GM12864 (cell line): ENCODE data around the gene PDK4.

Source experiments
- DNase-seq: peaks from one replicate; pipeline ENCODE4 v3.0.0-alpha.2; 2011; ENCODE audit warnings: low read depth
- H3K4me3 ChIP-seq: 2 replicates; pipeline ENCODE4 v1.5.1; 2011; ENCODE audit warnings: mild to moderate bottlenecking, low read depth, low read length, control low read depth
- TF ChIP-seq, protein P1 (sequence below): IDR thresholded peaks from 2 replicates; pipeline ENCODE4 v1.5.1; 2011; ENCODE audit warnings: low read depth, mild to moderate bottlenecking, moderate library complexity, low read length, control low read depth, inconsistent platforms; ENCODE audit errors: missing control alignments

PDK4 gene

DNA sequence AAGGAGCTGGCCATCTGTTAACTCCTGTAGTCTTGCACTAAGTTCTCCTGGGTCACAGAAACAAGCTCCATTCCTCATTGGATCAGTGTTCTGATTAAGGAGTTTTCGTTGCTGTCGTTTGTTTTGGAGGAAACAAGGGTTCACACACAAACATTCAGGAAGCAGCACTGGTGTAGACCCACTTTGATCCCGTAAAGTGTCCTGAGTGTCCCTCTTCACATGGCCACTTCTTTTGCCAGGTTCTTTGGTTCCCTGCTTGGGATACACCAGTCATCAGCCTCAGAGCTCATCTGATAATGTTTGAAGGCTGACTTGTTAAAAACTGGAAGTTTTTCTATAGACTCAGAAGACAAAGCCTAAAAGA is 10.9 kb downstream of the PDK4 start:
- H3K4me3 ChIP-seq: no peak overlapping the region
- DNase-seq: no peak
- TF ChIP-seq, protein P1, sequence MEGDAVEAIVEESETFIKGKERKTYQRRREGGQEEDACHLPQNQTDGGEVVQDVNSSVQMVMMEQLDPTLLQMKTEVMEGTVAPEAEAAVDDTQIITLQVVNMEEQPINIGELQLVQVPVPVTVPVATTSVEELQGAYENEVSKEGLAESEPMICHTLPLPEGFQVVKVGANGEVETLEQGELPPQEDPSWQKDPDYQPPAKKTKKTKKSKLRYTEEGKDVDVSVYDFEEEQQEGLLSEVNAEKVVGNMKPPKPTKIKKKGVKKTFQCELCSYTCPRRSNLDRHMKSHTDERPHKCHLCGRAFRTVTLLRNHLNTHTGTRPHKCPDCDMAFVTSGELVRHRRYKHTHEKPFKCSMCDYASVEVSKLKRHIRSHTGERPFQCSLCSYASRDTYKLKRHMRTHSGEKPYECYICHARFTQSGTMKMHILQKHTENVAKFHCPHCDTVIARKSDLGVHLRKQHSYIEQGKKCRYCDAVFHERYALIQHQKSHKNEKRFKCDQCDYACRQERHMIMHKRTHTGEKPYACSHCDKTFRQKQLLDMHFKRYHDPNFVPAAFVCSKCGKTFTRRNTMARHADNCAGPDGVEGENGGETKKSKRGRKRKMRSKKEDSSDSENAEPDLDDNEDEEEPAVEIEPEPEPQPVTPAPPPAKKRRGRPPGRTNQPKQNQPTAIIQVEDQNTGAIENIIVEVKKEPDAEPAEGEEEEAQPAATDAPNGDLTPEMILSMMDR: no peak

DNA sequence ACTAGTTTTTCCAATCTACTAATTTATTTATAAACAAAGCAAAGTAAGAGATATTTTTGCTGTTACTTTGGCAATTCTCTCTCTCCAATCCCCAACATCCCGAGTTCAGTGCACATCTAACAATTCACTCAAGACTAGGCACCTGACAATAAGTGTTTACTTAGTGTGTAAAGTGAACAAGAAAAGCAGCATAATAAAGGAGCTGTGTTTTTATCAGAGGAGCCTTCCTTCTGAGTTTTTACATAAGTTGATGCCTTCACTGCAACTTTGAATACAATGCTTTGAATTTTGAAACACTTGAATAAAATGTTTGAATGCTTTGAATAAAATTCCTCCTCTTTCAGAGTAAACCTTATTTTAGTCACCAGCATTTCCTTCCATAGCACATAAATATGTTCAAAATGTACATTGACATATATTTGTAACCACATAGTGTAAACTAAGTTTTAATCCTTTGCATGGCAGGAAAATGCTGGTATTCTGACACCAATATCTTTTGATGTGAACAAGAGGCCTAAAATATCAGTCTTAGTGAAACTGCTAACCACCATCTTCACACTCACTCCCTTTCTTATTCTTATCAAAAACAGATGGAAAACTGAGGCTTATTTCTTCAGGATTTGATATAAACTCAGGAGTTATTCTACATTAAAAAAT is 11.4 kb downstream of the PDK4 start:
- TF ChIP-seq, protein P1: no peak
- H3K4me3 ChIP-seq: no peak overlapping the region
- no peak for DNase-seq

DNA sequence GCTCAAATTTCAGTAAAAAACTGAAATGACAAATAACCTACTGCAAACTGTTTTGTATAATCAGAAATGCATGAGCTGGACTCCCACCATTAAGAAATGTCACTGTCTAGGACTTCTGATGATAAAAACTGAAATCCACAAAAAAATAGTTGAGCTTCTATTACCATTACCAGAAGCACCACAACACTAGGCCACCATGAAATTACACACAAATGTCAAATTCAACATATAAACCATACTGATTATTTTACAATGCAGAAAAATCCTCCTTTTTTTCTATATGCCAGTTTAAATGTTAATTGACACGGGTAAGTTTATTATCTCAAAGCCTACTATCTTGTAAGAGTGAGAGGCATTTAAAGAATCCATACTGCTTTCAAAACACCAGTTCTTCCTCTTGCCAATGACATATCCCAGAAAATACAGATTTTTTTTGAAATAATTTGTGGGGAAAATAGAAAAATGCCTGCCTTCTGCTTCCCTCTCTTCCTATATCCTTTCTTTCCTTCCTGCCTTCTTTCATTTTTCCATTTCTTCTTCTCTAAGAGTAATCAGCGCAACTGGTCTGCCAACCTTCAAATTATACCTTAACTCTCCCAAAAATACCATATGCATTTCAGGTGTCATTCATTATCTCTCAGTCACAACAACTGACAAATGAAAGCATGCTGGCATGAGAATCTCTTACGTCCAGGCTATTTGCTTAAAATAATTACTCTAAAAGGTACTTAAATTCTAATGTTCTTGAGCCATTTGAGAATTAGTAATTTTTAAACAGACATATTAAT is 12.3 kb downstream of the PDK4 start:
- TF ChIP-seq, protein P1: no peak
- no peak overlapping the region for H3K4me3 ChIP-seq
- DNase-seq: no peak

DNA sequence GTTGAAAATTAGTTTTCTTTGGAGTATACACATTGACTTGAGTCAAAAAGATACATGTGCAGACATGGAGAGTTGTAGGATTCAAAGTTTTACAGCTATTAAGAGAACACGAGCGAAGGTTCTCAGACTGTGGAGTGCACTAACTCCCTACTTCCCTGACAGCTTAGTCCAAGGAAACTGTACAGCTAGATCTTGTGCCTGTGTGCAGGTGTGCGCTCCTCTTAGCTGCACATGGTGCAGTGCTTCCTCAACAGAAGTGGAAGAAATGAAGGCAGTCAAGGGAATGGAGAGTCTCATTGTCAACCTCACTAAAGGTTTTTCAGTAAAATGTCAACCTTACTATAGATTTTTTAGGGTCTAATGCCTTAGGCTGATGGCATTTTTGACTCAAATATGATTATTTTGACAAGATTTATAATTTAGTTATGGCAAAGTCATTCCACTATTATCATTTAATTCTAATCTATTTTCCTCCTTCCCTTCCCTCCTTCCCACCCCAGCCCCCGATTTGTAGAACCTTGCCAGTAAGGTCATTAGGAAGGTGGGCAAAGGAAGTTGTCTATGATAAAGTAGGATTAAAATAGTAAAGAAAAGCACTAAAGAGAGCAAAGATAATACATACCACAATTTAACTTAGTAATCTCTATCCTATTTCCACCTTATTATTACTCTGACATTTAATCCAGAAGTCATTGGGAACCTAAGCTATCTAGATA is 13.6 kb downstream of the PDK4 start:
- no peak overlapping the region for H3K4me3 ChIP-seq
- no peak for DNase-seq
- TF ChIP-seq, protein P1: no peak

DNA sequence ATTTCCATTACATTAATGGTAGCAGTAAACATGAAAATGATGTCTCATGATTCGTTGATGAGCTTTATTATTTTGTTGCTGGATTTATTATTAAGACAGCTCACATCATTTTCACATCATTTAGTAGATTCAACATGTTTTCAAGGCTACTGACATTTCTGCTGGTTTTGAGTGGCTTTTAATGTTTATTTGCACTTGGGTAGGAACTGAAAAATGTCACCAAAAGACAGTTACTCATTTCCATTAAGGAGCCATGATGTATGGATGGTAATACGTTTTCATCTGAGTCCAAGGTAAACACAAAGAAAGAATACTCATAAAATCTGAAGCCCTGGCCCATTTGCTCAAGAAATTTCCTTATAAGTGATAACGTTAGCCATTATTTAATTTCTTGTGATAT is 14.8 kb downstream of the PDK4 start:
- DNase-seq: no peak
- TF ChIP-seq, protein P1: no peak
- no peak overlapping the region for H3K4me3 ChIP-seq

DNA sequence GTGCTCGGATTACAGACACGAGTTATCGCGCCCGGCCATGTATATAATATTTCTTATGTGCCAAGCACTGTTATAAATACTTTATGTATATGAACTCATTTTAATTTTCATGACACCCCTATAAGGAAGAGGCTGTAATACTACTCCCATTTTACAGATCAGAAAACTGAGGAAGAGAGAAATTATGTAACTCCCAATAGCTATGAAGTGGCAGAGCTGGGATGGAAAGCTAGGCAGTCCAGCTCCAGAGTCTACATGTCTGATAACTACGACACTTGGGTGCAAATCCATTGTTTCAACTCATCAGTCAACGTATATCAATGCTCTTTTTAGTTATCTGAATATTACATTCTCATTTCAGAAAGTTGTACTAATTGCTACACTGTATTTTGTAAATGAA is 17.0 kb downstream of the PDK4 start:
- TF ChIP-seq, protein P1: no peak
- no peak overlapping the region for H3K4me3 ChIP-seq
- DNase-seq: no peak
